Breast epithelium (tissue), 4 donors: ENCODE data around the gene WBP1L. TPM values are rescaled to one million over a fixed set of nuclear protein-coding genes. Genes with fewer than 3 reads are reported as not detected.
A peak's percentile ranks its signal among the peaks of the same experiment; 100 is the strongest.

Experiments
- DNase-seq, 2 donors: peaks; one replicate each; pipeline ENCODE4 v3.0.0-alpha.2; 2019; ENCODE audit warnings: low spot score in 2 of 2
- H3K27ac ChIP-seq, 2 donors: fragments of 200-600 bp; sonication (generic) in 1 of 2; one replicate each; pipeline ENCODE4 v1.5.1; 2016 to 2019; ENCODE audit warnings: mild to moderate bottlenecking in 1 of 2
- H3K27me3 ChIP-seq, 2 donors: fragments of 200-600 bp; sonication (generic) in 1 of 2; one replicate each; pipeline versions ENCODE4 v1.5.1 to v1.6.0; 2017 to 2019; ENCODE audit warnings: control low read depth in 1 of 2, mild to moderate bottlenecking in 1 of 2
- H3K36me3 ChIP-seq: fragments of 200-600 bp; one replicate; pipeline ENCODE4 v1.5.1; 2019
- H3K4me1 ChIP-seq, 2 donors: fragments of 200-600 bp; sonication (generic); one replicate each; pipeline ENCODE4 v1.5.1; 2016 to 2019; ENCODE audit warnings: control low read depth in 1 of 2
- H3K4me3 ChIP-seq, 3 donors: fragments of 200-600 bp; sonication (generic); 1 replicate in 2 of 3; 2 replicates in 1 of 3; pipeline ENCODE4 v1.5.1; 2016 to 2019; ENCODE audit warnings: mild to moderate bottlenecking in 3 of 3, moderate library complexity in 2 of 3
- H3K9me3 ChIP-seq, 2 donors: fragments of 200-600 bp; sonication (generic) in 1 of 2; one replicate each; pipeline ENCODE4 v1.5.1; 2016 to 2019; ENCODE audit warnings: control low read depth in 1 of 2
- POLR2A ChIP-seq: fragments of 450-650 bp; IDR thresholded peaks from one replicate; pipeline ENCODE4 v1.6.1; 2016; ENCODE audit warnings: antibody characterized with exemption, mild to moderate bottlenecking, moderate library complexity
- POLR2AphosphoS5 ChIP-seq, 3 donors: sonication (generic); formaldehyde crosslinking; IDR thresholded peaks; one replicate each; pipeline ENCODE4 v1.6.1; 2017; ENCODE audit warnings: antibody characterized with exemption in 3 of 3
- intact Hi-C: fragments of 100-400 bp; cut with DNase I; formaldehyde crosslinking; loops from one replicate; pipeline ENCODE4 v1.15.1; 2023; ENCODE audit warnings: low total_unique reads
- total RNA-seq, 3 donors: library from RNA; depleted of rRNA; stranded (reverse); fragments of >200 nt; gene quantifications; one replicate each; pipeline ENCODE4 v1.1.0, GENCODE V29; 2016
- TF ChIP-seq, protein P1 (sequence below), 3 donors: fragments of 450-650 bp; IDR thresholded peaks; one replicate each; pipeline ENCODE4 v1.5.1; 2016 to 2017; ENCODE audit warnings: antibody characterized with exemption in 3 of 3, mild to moderate bottlenecking in 3 of 3, moderate library complexity in 3 of 3

Gene WBP1L
- total RNA-seq, 3 donors from 2014 or later: 114 to 174 (median 143) TPM

DNA sequence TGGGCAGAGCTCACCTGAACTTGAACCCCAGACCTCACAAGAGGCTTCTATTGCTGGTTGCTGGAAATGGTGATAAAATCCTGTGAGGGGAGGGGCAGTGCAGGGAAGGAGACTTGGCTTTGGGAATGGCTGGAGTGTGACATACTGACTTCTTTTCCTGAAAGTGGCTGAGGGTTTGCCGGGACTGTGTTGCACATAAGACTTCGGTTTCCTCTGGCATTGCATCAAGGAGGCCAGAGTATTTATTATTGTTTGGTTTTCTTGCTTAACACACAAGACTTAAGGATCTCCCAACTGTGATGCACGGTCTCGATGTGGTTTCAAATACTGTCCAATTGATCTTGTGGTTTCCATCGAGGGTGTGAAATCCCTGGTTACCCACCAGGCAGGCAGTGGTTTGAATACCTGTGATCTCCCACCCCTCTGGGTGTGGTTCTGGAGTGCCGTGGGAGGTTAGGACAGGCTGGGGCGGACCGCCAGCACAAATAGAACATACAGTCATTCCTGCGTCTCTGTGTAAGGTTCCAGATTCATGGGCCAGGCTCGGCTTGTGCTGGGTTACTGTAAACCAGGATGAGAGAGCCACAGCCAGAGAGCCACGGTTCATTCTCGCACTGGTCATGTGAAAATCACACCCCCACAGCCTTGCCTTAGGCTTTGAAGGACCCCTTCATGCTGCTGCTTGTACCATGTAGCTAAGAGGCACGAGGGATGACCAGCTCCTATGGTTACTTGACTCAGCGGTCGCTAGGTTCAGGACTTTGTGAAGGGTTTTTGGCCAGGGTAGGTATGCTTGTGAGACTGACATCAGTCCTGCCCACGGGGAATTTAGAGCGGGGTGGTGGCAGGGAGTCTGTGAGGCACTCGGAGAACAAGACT, 39.2 kb downstream of the WBP1L start:
- DNase-seq: peak; percentile 58 to 62
- H3K27me3 ChIP-seq: no peaks in the 10 kb centered on the region
- H3K27ac ChIP-seq: peak overlapping the region; percentile 87 to 96
- H3K4me1 ChIP-seq: peaks cover 33 to 35% of the 10 kb centered on the region in 2 donors
- no peaks in the 10 kb centered on the region for H3K36me3 ChIP-seq
- intact Hi-C loops: no loop called here
- TF ChIP-seq, protein P1, sequence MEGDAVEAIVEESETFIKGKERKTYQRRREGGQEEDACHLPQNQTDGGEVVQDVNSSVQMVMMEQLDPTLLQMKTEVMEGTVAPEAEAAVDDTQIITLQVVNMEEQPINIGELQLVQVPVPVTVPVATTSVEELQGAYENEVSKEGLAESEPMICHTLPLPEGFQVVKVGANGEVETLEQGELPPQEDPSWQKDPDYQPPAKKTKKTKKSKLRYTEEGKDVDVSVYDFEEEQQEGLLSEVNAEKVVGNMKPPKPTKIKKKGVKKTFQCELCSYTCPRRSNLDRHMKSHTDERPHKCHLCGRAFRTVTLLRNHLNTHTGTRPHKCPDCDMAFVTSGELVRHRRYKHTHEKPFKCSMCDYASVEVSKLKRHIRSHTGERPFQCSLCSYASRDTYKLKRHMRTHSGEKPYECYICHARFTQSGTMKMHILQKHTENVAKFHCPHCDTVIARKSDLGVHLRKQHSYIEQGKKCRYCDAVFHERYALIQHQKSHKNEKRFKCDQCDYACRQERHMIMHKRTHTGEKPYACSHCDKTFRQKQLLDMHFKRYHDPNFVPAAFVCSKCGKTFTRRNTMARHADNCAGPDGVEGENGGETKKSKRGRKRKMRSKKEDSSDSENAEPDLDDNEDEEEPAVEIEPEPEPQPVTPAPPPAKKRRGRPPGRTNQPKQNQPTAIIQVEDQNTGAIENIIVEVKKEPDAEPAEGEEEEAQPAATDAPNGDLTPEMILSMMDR (IDR thresholded peaks at IDR 0.05): no peak
- TF ChIP-seq POLR2A (no peak), POLR2AphosphoS5 (IDR thresholded peaks at IDR 0.05) (peak; percentile 10 to 81 (median 48))
- no peaks in the 10 kb centered on the region for H3K9me3 ChIP-seq
- H3K4me3 ChIP-seq: peak overlapping the region in 2 of 3 donors; percentile 13 to 49

DNA sequence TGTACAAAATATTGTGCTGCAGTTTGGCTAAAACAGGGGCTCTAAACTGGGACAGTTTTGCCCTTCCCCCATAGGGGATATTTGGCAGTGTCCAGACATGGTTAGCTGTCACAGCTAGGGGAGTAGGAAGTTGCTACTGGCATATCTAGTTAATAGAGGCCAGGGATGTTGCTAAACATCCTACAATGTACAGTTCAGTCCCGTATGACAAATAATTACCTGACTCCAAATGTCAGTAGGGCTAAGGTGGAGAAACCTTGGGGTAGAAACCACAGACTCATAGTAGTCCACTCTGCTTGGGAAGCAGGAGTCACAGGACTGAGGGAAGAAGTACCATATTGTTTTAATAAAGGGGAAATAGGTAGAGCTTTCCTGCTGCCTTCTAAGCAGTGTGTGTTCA, 39.8 kb downstream of the WBP1L start:
- Histone ChIP-seq H3K27ac (peak overlapping the region; percentile 87 to 96), H3K4me1 (peaks cover 33 to 35% of the 10 kb centered on the region in 2 donors), H3K9me3 (no peaks in the 10 kb centered on the region), H3K27me3 (no peaks in the 10 kb centered on the region), H3K36me3 (no peaks in the 10 kb centered on the region), H3K4me3 (peak overlapping the region in 1 of 3 donors; percentile 49)
- intact Hi-C loops: no loop called here
- DNase-seq: no peak
- TF ChIP-seq, protein P1 (IDR thresholded peaks at IDR 0.05): no peak
- TF ChIP-seq POLR2A (no peak), POLR2AphosphoS5 (IDR thresholded peaks at IDR 0.05) (no peak)

DNA sequence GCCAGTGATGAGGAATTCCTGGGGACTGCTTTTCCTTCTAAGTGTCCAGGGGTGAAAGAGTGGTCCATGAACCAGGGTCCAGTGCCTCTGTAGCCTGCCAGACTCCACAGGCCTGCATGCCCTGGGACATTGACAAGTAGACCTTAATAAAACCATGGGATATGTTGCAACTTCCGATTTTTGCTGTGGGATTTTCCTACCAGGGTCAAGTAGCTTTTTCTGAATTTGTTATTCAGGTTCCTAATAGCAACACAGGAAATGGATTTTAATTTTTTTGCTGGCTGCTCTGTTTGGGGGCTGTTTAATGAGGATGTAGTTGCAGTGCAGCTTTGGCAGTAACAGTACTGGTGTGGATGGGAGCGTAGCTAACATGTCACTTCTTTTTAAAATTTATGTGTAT, 42.1 kb downstream of the WBP1L start:
- no peak for DNase-seq
- Histone ChIP-seq H3K27ac (peak overlapping the region; percentile 54 to 96), H3K9me3 (no peaks in the 10 kb centered on the region), H3K36me3 (no peaks in the 10 kb centered on the region), H3K4me3 (peak overlapping the region in 1 of 3 donors; percentile 19), H3K27me3 (no peaks in the 10 kb centered on the region), H3K4me1 (peaks cover 29 to 31% of the 10 kb centered on the region in 2 donors)
- TF ChIP-seq POLR2AphosphoS5 (IDR thresholded peaks at IDR 0.05): peak in 1 of 3 donors; percentile 10
- TF ChIP-seq, protein P1 (IDR thresholded peaks at IDR 0.05): no peak
- TF ChIP-seq POLR2A: no peak
- intact Hi-C loops: no loop called here

DNA sequence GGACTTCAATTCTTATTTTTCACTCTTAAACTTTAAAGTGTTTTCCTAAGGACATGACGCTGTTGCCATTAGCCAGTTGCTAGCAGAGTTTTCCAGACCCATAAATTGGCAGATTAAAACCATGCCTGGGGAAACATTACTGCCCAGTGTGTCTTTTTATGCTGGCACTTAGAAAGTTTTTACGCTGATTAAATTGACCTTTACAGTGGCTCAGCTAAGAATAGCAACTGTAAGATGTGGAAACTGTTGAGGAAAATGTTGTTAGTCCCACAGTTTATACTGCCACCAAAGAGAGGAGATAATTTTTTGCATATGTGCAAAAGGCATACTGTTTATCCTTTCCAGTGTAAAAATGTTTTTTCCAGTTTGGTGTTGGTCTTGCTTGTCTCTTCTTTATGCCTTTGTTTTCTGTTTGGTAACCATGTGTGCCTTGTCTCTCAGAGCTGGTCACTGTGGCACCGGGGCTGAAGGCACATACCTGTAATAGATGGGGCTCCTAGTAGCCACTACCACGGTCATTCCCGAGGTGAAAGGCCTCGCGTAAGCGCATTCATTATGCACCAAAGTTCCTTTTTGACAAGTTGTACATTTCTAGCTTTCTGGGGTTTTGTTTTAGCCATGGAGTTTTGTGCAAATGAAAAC, 48.1 kb downstream of the WBP1L start:
- Histone ChIP-seq H3K9me3 (no peaks in the 10 kb centered on the region), H3K4me3 (no peak overlapping the region), H3K4me1 (peaks cover 4 to 6% of the 10 kb centered on the region in 2 donors), H3K36me3 (no peaks in the 10 kb centered on the region), H3K27me3 (no peaks in the 10 kb centered on the region), H3K27ac (peak overlapping the region; percentile 13 to 58)
- intact Hi-C loops: no loop called here
- no peak for DNase-seq
- TF ChIP-seq, protein P1 (IDR thresholded peaks at IDR 0.05): no peak
- TF ChIP-seq POLR2A (no peak), POLR2AphosphoS5 (IDR thresholded peaks at IDR 0.05) (no peak)
